Glutamatergic neuron (in vitro differentiated cells): ENCODE data around the gene PTPRQ. TPM values are rescaled to one million over a fixed set of nuclear protein-coding genes. Genes with fewer than 3 reads are reported as not detected.

Experiments used
- DNase-seq: peaks from one replicate; pipeline ENCODE4 v3.0.0; 2022
- H3K27ac Mint-ChIP-seq: one replicate; pipeline ENCODE4 v1.8.0; 2020; ENCODE audit warnings: mild to moderate bottlenecking, mixed read lengths, inconsistent platforms; ENCODE audit not compliant: unreplicated experiment
- H3K27me3 Mint-ChIP-seq: one replicate; pipeline ENCODE4 v1.8.0; 2020; ENCODE audit warnings: mild to moderate bottlenecking, moderate library complexity, mixed read lengths, inconsistent platforms; ENCODE audit not compliant: unreplicated experiment
- H3K36me3 Mint-ChIP-seq: one replicate; pipeline ENCODE4 v1.8.0; 2020; ENCODE audit warnings: mild to moderate bottlenecking, mixed read lengths, inconsistent platforms; ENCODE audit not compliant: unreplicated experiment
- H3K4me1 Mint-ChIP-seq: one replicate; pipeline ENCODE4 v1.8.0; 2020; ENCODE audit warnings: mild to moderate bottlenecking, low read depth, mixed read lengths, inconsistent platforms; ENCODE audit not compliant: unreplicated experiment
- H3K4me3 Mint-ChIP-seq: one replicate; pipeline ENCODE4 v1.8.0; 2020; ENCODE audit warnings: mild to moderate bottlenecking, mixed read lengths, inconsistent platforms; ENCODE audit not compliant: unreplicated experiment
- H3K9me3 Mint-ChIP-seq: one replicate; pipeline ENCODE4 v1.8.0; 2020; ENCODE audit warnings: mild to moderate bottlenecking, moderate library complexity, mixed read lengths, inconsistent platforms; ENCODE audit not compliant: unreplicated experiment
- CTCF ChIP-seq: fragments of 200-600 bp; sonication (generic); IDR thresholded peaks from one replicate; pipeline ENCODE4 v1.5.0; 2021; ENCODE audit not compliant: partially characterized antibody, unreplicated experiment
- total RNA-seq: library from RNA; stranded (reverse); fragmentation: NEBNext Ultra II Directional; extraction: Animal tissue kit (Norgen Biotek cat#: 25700); gene quantifications from one replicate; pipeline ENCODE4 v1.2.1, GENCODE V29; 2021; ENCODE audit not compliant: unreplicated experiment

The PTPRQ gene
- total RNA-seq, 1 donor from 2014 or later, result not detected

DNA sequence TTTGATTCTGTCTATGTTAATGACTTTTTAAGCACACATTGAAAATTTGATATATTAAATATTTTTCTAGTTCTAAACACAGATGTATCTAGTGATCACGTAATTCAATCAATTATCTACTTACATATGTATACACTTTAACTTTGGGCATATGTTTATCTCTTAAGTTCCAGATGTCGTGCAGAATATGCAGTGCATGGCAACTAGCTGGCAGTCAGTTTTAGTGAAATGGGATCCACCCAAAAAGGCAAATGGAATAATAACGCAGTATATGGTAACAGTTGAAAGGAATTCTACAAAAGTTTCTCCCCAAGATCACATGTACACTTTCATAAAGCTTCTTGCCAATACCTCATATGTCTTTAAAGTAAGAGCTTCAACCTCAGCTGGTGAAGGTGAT is 105.3 kb downstream of the PTPRQ start:
- TF ChIP-seq CTCF, result no peak
- H3K36me3 Mint-ChIP-seq, result no peaks in the 10 kb centered on the region
- no peaks in the 10 kb centered on the region for H3K9me3 Mint-ChIP-seq
- no peak overlapping the region for H3K4me3 Mint-ChIP-seq
- H3K4me1 Mint-ChIP-seq, result no peaks in the 10 kb centered on the region
- DNase-seq, result no peak
- no peaks in the 10 kb centered on the region for H3K27me3 Mint-ChIP-seq
- H3K27ac Mint-ChIP-seq, result no peak overlapping the region

GRCh38 chr12:80551897-80552296 is 107.9 kb downstream of the PTPRQ start:
- no peaks in the 10 kb centered on the region for H3K27me3 Mint-ChIP-seq
- H3K27ac Mint-ChIP-seq, result no peak overlapping the region
- H3K4me1 Mint-ChIP-seq, result no peaks in the 10 kb centered on the region

DNA sequence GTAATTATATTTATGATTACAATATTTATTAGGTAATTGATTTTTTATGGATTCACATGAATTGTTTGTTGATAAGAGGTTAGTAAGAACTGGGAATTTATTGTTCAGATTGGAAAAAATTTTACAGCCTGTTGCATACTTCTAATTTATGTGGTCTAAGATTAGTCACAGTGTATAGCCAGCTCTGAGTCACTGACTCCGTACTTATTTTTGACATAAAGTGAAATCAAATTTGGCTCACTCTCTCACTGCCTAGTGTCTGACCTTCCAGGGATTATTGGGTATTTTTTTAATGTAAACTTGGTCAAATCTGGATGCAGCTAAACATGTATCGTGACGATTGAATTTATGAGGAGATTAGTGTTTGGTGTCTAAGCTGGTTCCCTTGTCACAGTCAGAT is 109.3 kb downstream of the PTPRQ start:
- H3K27me3 Mint-ChIP-seq, result no peaks in the 10 kb centered on the region

More at GRCh38 chr12:80551897-80552296, 107.9 kb downstream of the PTPRQ start:
- no peak for TF ChIP-seq CTCF
- no peak overlapping the region for H3K4me3 Mint-ChIP-seq
- no peak for DNase-seq
- H3K9me3 Mint-ChIP-seq, result no peaks in the 10 kb centered on the region
- H3K36me3 Mint-ChIP-seq, result no peaks in the 10 kb centered on the region

GRCh38 chr12:80556566-80556965 is 112.5 kb downstream of the PTPRQ start:
- Mint-ChIP-seq H3K4me1 (no peaks in the 10 kb centered on the region), H3K9me3 (no peaks in the 10 kb centered on the region), H3K4me3 (no peak overlapping the region), H3K27ac (no peak overlapping the region), H3K36me3 (no peaks in the 10 kb centered on the region), H3K27me3 (no peaks in the 10 kb centered on the region)
- TF ChIP-seq CTCF, result no peak
- no peak for DNase-seq

More for the DNA sequence above, 109.3 kb downstream of the PTPRQ start:
- Mint-ChIP-seq H3K4me1 (no peaks in the 10 kb centered on the region), H3K9me3 (no peaks in the 10 kb centered on the region), H3K36me3 (no peaks in the 10 kb centered on the region), H3K27ac (no peak overlapping the region), H3K4me3 (no peak overlapping the region)
- no peak for TF ChIP-seq CTCF
- DNase-seq, result no peak

DNA sequence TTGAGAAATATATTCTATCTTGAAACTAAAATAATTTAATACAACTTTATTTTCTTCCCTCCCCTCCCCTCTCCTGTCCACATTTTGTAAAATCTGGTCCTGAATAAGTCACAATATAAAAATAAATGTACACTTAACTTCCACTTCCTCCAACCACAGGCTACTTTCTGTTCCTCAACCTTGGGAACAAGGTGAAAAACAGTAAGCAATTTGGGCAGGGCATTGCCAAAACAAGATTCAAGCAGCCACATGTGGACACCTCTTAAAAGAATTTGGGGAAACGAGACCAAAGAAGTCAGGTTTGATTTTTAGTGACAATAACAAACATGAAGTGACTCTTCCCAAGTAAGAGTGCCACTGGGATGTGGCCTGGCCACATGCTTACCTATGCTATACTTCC is 115.7 kb downstream of the PTPRQ start:
- DNase-seq, result no peak
- TF ChIP-seq CTCF, result no peak
- Mint-ChIP-seq H3K36me3 (no peaks in the 10 kb centered on the region), H3K4me3 (no peak overlapping the region), H3K4me1 (no peaks in the 10 kb centered on the region), H3K27ac (no peak overlapping the region), H3K9me3 (no peaks in the 10 kb centered on the region), H3K27me3 (no peaks in the 10 kb centered on the region)
